Posterior cingulate gyrus (tissue), 11 donors: ENCODE results near the gene PAK1.

Experiments
- DNase-seq, 10 donors: peaks; one replicate each; pipeline versions ENCODE4 v3.0.0 to v3.0.0-alpha.2; 2020 to 2021; ENCODE audit warnings: mixed read lengths in 3 of 10
- intact Hi-C: fragments of 100-400 bp; cut with DNase I; formaldehyde crosslinking; loops from one replicate; pipeline ENCODE4 v1.15.1; 2023

Gene PAK1

GRCh38 chr11:77379253-77379652 is 94.6 kb downstream of the PAK1 start:
- intact Hi-C loops: no loop called here
- DNase-seq: peak in 1 of 10 donors; percentile 19

- no peak for DNase-seq
- intact Hi-C loops: no loop called here
Measured at GRCh38 chr11:77377734-77378133, 96.2 kb downstream of the PAK1 start.

GRCh38 chr11:77375107-77375506 is 98.8 kb downstream of the PAK1 start:
- DNase-seq: no peak
- intact Hi-C loops: no loop called here

GRCh38 chr11:77374611-77375031 is 99.3 kb downstream of the PAK1 start:
- no peak for DNase-seq
- intact Hi-C loops: no loop called here

- no peak for DNase-seq
- intact Hi-C loops: no loop called here
Measured at GRCh38 chr11:77374108-77374507, 99.8 kb downstream of the PAK1 start.

- intact Hi-C loops: no loop called here
- no peak for DNase-seq
Measured at GRCh38 chr11:77372726-77373125, 101.2 kb downstream of the PAK1 start.

- no peak for DNase-seq
- intact Hi-C loops: no loop called here
Measured at GRCh38 chr11:77371646-77372045, 102.2 kb downstream of the PAK1 start.

GRCh38 chr11:77370217-77370616 is 103.7 kb downstream of the PAK1 start:
- no peak for DNase-seq

GRCh38 chr11:77361184-77361583 is 112.7 kb downstream of the PAK1 start:
- no peak for DNase-seq
- intact Hi-C loops: no loop called here

More at GRCh38 chr11:77370217-77370616, 103.7 kb downstream of the PAK1 start:
- intact Hi-C loops: no loop called here

GRCh38 chr11:77359481-77359880 is 114.4 kb downstream of the PAK1 start:
- intact Hi-C loops: no loop called here
- DNase-seq: no peak

- no peak for DNase-seq
- intact Hi-C loops: no loop called here
Measured at GRCh38 chr11:77353131-77353530, 120.8 kb downstream of the PAK1 start.

- no peak for DNase-seq
- intact Hi-C loops: no loop called here
Measured at GRCh38 chr11:77351281-77351886, 122.5 kb downstream of the PAK1 start.

- no peak for DNase-seq
- intact Hi-C loops: no loop called here
Measured at GRCh38 chr11:77347948-77348347, 125.9 kb downstream of the PAK1 start.

- DNase-seq: peak in 1 of 10 donors; percentile 28
- intact Hi-C loops: no loop called here
Measured at GRCh38 chr11:77346906-77347603, 126.8 kb downstream of the PAK1 start.

- intact Hi-C loops: no loop called here
- DNase-seq: no peak
Measured at GRCh38 chr11:77345621-77346020, 128.3 kb downstream of the PAK1 start.

GRCh38 chr11:77340501-77340900 is 133.4 kb downstream of the PAK1 start:
- intact Hi-C loops: no loop called here
- DNase-seq: no peak

GRCh38 chr11:77332259-77332658 is 141.6 kb downstream of the PAK1 start:
- DNase-seq: no peak
- intact Hi-C loops: no loop called here

GRCh38 chr11:77325159-77325558 is 148.7 kb downstream of the PAK1 start:
- intact Hi-C loops: no loop called here
- no peak for DNase-seq

- intact Hi-C loops: no loop called here
Measured at GRCh38 chr11:77324508-77324907, 149.4 kb downstream of the PAK1 start.

GRCh38 chr11:77322926-77323590 is 150.8 kb downstream of the PAK1 start:
- intact Hi-C loops: no loop called here
- DNase-seq: no peak

More at GRCh38 chr11:77324508-77324907, 149.4 kb downstream of the PAK1 start:
- no peak for DNase-seq

- peak in 3 of 10 donors; percentile 7 to 21 (median 15) for DNase-seq
- intact Hi-C loops: no loop called here
Measured at GRCh38 chr11:77322506-77322905, 151.4 kb downstream of the PAK1 start.

GRCh38 chr11:77320351-77320750 is 153.5 kb downstream of the PAK1 start:
- intact Hi-C loops: no loop called here
- DNase-seq: no peak
